Right lung (tissue), 5 donors: ENCODE measurements around the gene SPATS2. TPM values are rescaled to one million over a fixed set of nuclear protein-coding genes. Genes with fewer than 3 reads are reported as not detected.
"Not testable (repeated sequence)": the region's sequence is repeated elsewhere in the genome, so short reads cannot be mapped to it uniquely, and the experiment has no call there.

Experiments
- DNase-seq, 2 donors: peaks; one replicate each; pipeline ENCODE4 v3.0.0-alpha.2; 2013
- polyA plus RNA-seq, 5 donors: library from polyadenylated mRNA; unstranded; fragments of 120-200 nt; gene quantifications; one replicate each; pipeline versions ENCODE4 v1.2.1 to v1.2.3, GENCODE V29; 2013; ENCODE audit warnings: inconsistent platforms in 1 of 5, low replicate concordance in 1 of 5; ENCODE audit not compliant: insufficient read length in 5 of 5, insufficient read depth in 1 of 5

The SPATS2 gene
- polyA plus RNA-seq, 5 donors, result 55.9 to 77.0 (median 66.8) TPM

DNA sequence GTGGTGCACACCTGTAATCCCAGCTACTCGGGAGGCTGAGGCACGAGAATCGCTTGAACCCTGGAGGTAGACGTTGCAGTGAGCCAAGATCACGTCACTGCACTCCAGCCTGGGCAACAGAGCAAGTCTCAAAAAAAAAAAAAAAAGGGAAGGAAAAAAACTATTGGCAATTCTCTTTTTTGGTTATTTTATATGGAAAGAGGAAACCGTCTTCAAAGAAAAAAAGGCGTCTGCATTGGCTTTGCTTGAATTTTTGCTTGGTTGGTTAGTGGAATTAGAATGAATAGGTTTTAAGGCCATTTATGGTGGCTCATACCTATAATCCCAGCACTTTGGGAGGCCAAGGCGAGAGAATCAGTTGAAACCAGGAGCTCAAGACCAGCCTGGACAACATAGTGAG lies 142.4 kb downstream of the SPATS2 start:
- not testable (repeated sequence) for DNase-seq

DNA sequence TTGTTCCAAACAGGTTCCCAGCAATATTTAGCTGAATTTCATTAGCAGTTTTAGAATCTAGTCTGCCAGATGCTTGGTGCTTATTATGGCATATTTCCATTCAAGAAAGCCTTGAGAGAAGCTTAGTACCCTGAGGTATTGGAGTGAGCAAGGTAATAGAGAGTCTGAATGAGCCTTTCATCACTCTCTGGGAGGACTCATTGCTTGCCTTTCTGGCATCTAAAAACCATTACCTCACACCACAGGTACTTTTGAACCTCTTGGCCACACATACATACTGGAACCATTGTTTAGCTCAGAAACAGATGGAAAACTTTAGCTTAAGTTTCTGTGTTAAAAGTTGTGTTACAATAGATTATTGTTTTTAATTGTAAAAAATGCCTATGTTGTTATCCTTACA lies 144.1 kb downstream of the SPATS2 start:
- no peak for DNase-seq

DNA sequence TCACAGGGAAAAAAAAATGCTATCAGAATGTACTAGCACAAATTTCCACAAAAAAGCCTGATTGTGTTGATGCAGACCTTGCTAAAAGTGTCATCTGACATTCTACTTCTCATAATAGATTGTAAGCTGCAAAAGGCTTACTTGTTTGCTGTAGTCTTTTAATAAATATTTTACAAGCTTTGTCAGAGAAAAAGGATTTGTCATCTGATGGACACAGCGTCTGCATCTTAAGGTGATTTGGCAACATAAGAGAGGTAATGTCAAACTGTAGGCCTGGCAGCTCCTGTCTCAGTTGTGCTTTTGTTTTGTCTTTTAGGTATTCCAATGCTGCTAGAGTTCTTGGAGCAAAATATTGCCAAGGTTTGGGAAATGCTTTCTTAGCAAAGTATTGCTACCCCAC lies 145.3 kb downstream of the SPATS2 start:
- DNase-seq, result no peak

DNA sequence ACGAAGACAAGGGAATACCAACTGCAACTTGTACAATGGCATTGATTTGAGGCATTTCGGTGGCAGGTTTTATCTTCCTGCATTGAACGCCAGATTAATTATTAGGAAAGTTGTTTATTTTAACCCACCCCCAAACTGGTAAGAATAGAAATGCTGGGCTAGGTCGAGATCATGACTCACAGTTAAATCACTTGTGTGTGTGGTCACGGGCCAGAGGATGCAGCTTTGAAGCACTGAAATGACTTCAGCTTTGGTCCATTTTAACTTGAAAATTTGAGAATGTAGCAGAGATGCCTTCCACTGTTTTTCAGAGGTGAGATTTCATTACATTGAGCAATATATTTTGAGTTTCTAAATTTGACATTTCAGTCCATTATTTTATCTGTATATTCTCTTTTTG lies 148.0 kb downstream of the SPATS2 start:
- no peak for DNase-seq

DNA sequence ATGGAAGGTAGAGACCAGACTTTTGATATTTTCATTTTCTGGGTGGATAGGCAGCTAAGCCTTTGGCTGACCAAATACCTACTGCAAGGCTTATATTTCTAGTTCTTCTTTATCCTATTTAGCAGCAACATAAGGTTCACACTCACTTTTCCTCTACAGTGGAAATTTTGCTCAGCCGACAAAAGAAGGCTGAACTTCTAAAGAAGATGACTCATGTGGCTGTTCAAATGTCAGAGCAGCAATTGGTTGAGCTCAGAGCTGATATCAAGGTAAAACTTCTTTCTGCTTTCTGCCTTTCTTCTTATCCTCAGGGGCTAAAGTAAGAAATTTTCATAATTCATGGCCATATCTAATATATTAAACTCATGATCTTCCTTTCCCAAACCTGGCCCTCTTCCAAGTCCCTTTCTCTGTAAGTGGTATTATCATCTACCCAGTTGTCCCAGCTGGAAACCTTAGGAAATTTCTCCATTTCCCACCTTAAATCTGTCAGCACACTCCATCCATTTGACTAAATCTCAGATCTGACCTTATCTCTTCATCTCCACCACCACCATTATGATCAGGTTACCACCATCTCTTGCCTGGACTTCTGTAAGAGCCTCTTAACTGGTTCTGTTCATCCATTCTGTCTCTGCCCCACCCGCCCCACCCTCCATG lies 151.8 kb downstream of the SPATS2 start:
- DNase-seq, result no peak

DNA sequence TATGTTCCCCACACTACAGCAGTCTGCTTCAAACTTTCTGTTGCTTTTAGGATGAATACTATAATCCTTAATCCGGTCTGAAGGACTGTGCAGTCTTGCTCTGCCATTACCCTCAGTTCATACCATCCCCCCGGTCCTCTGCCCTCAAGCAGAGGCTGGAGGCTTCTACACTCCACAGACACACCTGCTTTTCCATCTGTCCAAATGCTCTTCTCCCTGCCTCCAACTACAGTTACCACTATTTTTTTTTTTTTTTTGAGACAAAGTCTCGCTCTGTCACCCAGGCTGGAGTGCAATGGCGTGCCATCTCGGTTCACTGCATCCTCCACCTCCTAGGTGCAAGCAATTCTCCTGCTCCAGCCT lies 152.3 kb downstream of the SPATS2 start:
- no peak for DNase-seq

DNA sequence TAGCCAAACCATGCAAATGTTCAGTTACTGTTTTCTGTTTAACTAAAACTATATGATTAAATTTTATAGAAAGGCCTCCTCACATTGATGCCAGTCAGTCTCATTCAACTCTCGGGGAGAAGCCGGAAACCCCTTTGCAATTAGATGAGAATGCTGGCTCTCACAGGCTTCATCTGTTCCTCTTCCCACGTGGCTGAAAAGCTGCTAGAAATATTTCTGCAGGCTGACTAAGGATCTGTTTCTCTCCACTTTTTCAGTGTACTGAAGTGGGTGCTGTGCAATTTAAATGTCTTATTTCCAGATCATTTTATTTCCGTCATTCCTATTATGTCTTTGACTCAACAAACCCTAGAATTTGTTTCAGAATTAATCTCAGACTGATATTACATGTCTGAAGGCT lies 154.1 kb downstream of the SPATS2 start:
- no peak for DNase-seq

DNA sequence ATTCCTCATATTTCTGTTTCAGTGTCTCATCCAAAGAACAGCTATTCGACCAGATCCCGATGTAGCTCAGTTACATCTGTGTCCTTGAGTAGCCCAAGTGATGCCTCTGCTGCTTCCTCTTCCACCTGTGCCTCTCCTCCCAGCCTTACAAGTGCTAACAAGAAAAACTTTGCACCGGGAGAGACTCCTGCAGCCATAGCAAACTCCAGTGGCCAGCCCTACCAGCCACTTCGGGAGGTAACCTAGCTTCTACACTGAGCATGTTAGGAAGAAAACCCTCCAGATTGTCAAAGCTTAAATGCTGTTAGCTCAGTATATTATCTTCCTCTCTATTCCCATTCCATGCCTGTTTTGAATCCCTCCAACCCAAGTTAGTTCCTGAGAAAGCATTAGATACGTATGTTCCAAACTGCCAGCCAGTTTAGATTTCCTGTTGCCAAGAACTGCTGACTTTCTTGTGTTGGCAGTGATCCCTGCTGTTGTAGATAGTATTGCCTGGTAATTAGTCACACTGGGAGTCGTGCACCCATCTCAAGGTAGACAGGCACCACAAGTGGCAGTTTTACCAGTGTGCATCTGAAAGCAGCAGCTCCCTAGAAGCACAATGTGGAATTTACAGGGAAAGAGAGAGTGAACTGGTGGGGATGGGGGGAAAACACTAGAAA lies 157.5 kb downstream of the SPATS2 start:
- no peak for DNase-seq

DNA sequence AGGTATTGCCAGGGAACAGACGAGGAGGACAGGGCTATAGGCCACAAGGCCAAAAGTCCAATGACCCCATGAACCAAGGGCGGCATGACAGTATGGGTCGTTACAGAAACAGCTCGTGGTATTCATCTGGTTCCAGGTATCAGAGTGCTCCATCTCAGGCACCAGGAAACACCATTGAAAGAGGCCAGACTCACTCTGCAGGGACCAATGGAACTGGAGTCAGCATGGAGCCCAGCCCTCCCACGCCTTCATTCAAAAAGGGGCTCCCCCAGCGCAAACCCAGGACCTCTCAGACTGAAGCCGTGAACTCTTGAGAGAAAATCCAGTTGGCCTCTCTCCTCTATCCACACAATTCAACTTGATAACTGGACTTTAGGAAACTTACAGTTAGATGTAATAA lies 158.7 kb downstream of the SPATS2 start:
- DNase-seq, result no peak

DNA sequence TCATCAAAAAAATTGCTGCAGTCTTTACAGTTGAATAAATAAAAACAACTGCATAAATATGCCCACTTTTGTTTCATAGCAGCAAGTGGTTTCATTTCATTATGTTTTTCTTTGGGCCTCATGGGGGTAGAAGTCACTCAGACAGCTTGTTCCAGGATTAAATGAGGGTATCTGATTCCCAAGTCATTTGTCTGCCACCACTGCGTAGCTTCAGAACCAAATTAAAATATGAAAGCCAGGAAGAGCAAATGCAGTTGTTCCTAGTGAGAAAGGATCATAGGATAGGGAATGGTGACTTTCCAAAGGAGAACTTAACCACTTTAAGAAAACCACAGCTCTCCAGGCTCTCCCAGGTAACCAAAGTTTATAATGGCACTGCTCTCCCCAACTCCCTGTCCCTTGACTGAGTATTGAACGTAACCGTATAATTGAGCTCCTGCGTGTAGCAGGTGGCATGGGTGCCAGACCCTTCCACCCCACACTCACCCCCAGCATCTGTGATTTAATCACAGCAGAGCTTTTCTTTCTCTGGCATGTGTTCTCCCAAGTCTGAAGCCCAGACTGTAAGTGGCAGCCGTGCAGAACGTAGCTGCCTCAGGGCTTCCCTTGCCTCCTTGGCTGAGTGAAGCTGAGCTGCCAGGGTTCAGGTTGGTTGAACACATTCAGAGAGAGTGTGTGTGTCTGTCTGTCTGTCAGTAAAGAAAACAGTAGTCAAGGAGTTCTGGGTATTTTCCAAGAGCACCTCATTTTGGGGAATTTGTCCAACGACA lies 160.3 kb downstream of the SPATS2 start:
- no peak for DNase-seq

DNA sequence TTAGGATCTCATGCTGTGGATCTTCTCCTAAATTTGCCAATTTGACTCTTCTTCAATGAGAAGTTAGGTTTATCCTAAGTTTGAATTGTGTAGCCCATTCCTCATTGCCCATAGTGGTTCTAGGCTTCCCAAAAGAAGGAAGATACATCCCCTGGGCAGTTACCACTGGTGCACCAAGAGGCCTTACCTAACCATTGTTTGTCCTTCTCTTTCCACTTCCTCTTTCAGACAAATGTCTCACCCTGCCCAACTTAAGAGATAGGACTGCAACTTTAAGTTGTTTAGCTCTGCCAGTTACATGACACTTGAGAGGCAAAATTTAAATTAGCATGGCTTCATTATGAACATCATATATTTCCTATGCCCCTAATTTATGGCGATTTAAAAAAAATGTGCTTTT lies 162.2 kb downstream of the SPATS2 start:
- DNase-seq, result no peak

DNA sequence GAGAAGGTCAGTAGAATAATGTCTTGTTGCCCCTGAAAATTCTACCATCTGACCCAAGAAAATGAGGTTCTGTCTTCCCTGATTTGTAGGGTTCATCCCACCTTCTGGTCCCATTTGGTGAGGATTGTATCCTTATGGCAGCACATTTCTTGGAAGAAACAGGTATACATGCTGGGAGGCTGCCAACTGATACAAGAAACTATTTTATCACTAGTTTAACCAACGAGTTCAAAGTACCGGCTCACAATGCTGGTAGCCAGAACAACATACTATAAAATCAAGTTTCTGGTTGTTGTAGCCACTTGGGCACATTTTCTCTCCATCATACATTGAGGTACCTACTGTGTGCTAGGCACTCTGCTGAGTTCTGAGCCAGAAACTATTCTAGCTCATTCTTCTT lies 164.5 kb downstream of the SPATS2 start:
- no peak for DNase-seq

DNA sequence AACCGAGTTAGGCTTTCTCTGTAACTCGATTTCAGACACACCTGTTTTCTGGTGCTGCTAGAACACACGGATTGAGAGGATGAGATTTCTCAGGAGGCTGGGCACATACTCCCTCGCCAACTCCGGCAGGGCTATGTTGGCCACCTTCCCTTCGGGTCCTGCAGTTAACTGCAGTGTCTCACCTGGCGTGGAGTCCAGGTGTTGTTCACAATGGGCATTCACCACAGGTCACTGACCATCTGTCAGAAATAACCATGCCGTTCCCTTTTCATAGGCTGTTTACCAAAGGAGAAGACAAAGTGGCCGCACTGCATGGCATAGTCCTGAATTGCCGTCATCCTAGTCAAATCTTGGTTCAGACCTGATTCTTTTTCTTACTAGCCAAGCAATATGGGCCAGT lies 166.1 kb downstream of the SPATS2 start:
- DNase-seq, result no peak

DNA sequence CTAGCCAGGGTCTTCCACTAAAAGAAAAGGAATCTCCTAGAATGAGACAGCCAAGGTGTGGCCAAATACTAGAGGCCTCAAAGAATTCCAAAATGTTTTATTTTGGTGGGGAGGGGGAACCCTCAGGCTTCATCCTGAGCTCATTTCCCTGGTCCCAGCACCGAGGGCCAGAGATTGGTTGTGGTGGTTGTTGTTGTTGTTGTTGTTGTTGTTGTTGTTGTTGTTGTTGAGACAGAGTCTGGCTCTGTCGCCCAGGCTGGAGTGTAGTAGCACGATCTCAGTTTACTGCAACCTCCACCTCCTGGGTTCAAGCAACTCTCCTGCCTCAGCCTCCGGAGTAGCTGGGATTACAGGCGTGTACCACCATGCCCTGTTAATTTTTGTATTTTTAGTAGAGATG lies 166.9 kb downstream of the SPATS2 start:
- DNase-seq, result not testable (repeated sequence)

DNA sequence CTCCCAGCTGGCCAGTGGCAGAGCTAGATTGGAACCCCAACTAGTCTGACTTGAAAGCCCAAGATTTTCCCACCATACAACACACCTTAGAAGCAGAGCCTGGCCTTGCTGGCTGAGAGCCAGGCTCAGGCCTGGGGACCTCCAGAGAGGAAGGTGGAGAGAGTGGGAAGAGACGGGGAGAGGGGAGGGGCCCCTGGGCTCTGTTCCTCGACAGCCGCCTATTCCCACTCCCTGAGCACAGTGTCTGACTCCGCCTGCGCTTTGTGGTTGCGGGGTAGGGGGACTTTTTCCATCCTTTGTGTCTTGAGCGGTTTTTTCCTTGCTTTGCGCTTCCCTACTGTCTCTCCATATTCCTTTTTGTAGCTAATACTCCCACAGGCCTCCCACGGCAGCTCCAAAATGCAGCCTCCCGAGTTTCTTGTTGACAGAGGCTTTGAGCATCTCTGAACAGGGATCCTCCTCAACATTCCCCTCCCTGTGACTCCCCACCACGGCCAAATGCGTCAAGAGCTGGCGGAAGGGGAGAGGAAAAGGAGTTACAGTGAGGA lies 167.5 kb downstream of the SPATS2 start:
- DNase-seq, result no peak

DNA sequence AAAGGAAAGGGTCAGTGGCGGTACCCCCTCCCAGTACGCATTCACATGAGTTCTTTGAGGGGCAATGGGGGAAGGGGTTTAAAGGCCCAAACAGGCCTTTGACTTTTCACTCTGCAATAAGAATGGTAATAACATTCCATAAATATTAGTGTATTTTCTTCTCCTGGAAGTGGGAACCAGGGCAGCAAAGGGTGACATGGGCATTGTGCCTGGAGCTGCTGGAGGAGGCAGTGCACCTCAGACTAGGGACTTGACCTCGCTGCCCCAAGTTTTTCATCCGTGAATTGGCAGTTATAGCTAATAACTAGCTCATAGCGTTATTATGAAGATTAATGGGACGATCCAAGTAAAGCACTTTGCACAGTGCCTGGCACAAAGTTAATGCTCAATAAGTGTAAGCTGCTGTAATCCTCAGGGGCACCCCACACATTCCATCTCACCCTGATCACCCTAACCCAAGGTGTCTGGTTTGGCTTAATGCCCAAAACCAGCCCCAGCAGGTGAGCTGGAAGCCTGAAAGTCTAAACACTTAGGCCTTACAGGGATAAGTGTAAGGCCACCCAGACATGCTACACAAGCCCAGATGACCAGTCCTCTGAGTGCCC lies 168.8 kb downstream of the SPATS2 start:
- DNase-seq, result no peak

DNA sequence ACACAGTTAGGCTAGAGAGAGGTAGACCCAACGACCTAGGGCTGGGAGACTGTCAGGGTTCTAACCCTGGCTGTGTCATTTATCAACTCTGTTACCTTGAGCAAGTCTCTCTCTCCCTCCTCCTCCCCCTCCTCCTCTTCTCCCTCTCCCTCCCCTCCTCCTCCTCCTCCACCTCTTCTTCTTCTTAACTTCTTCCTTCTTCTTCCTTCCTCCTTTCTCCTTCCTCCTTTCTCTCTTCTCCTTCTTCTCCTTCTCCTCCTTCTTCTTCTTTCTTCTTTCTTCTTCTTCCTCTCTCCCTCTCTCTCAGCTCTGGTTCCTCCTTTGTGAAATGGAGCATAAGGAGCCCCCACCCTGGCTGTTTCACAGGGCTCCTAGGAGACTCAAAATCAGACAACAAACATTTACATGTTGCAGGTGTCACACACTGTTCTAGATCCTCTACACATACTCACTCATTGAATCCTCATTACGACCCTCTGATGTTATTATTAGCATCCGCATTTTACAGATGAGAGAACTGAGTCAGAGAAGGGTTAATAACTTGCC lies 169.3 kb downstream of the SPATS2 start:
- no peak for DNase-seq

DNA sequence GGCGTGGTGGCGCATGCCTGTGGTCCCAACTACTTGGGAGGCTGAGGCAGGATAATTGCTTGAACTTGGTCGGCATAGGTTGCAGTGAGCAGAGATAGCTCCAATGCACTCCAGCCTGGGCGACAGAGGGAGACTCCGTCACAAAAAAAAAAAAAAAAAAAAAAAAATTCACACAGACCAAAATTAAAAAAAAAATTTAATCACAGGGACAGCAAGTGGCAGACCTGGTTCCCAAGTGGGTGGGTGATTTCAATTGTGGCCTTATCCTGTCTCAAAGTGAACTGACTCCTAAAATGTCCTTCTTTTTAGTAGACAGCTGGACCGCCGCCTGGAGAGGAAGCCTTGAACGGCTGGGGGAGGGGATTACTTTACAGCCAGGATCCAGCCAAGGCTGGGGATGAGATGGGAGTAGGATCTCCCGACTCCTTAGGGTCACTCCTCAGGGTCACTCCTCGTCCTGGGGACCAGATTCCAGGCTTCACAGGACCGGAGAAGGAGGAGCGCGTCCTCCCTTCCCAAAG lies 170.0 kb downstream of the SPATS2 start:
- DNase-seq, result no peak

DNA sequence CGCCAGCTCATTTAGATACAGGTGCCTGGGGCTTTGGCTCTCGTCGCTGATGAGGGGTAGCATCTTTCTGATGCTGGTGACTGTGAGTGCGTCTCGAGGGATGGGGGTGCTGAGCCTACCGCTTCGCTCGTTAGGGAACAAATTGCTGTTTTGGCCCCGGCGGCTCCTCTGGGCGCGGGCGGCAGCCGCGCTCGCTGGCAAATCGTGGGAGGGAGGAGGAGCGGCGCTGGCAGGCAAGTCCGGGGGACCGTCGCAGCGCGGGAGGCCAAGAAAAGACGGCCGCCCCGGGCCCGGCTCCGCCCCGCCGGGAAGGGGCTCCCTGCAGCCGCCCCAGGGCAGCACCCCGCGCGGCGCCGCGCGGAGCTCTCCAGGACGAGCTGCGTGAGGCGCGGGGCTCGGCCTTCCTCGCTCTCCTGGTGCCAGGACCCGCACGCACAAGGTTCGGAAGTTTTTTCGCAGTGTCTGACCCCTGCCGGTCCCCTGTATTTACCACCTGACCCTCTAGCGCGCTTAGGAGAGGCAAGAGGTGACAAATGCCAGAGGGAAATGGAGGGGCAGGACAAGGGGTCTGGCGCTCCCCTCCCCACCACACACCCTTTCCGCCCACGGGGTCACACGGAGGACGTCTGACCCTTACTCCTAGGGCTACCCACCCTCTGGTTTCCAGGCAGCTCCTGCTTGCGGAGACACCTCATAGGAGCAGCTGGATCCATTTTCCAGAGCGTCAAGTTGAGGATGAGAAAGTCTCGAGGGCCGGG lies 170.7 kb downstream of the SPATS2 start:
- DNase-seq, result no peak

DNA sequence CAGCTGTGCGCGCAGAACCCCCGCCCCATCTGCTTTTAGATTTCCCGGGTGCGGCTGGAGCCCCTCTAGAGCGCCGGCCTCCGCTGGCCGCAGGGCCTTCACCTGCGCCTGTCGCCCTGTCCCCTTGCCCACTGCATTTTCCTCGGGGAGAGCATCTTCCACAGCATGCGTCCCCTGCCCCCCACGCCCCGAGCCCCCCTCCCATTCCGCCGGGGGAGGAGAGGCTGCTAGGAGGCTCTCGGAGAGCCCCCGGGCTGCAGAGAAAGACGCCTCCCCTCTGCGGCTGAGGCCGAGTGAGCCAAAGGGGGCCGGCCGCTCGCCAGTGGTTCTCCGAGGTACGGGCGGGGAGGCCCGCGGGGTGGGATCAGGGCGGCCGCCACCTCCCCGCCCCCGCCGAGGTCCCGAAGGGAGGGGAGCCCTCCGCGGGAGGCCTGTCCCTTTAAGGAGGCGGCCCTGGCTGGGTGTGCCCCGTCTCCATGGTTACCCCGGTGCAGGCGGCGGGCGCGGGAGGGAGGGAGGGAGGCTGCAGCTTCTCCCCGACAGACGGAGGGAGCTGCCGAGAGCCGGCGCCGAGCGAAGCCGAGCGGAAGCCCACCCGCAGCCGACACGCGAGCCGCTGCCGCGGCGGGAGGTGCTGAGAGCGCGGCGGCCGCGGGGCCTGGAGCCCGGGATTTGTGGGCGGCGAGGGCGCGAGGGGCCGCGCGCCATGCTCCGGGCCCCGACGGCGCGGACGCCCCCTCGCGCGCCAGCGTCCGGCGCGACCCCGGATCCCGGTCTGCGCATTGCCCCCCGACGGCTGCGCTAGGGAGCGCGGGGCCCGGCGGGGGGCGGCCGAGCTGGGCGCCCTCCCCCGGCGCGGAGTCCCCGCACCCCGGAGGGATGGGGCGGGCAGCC lies 171.5 kb downstream of the SPATS2 start, which contains the start of gene KCNH3:
Gene KCNH3, plus strand, starts transcription at position 521 of the 894 bp plus-strand sequence. CDS start 387 bp downstream, outside the sequence.
- peak; percentile 45 to 65 for DNase-seq
